B cell (primary cell): Measurements from ENCODE around the gene NFAT5. TPM values are rescaled to one million over a fixed set of nuclear protein-coding genes. Genes with fewer than 3 reads are reported as not detected.

ENCODE experiments used
- ATAC-seq: fragments of 200-7000 bp; cut with Tn5 transposase; one replicate; pipeline ENCODE4 v1.10.0; 2021; ENCODE audit warnings: low read depth, mild to moderate bottlenecking, moderate number of reproducible peaks, moderate library complexity
- CTCF ChIA-PET: fragments of 350-600 bp; sonication (Branson Sonifier 250); formaldehyde crosslinking; loops from one replicate; lab custom pipeline; 2021; ENCODE audit warnings: antibody characterized with exemption, inconsistent platforms; lab: Charles Lee
- POLR2A ChIA-PET: fragments of 350-600 bp; sonication (Branson Sonifier 250); formaldehyde crosslinking; loops from one replicate; lab custom pipeline; 2021; ENCODE audit warnings: antibody characterized with exemption; lab: Charles Lee
- DNase-seq: peaks from one replicate; pipeline ENCODE4 v3.0.0; 2013
- H2AFZ ChIP-seq: 2 replicates; pipeline ENCODE4 v1.6.1; 2012; ENCODE audit warnings: mild to moderate bottlenecking, low read depth, low read length; ENCODE audit not compliant: insufficient read depth, poor library complexity, severe bottlenecking
- H3K27ac ChIP-seq, 2 donors: 1 replicate in 1 of 2; 2 replicates in 1 of 2; pipeline ENCODE4 v1.5.1; 2012 to 2013; ENCODE audit warnings: low read length in 2 of 2, mild to moderate bottlenecking in 2 of 2, moderate library complexity in 1 of 2
- H3K27me3 ChIP-seq, 4 experiments: fragments of 200-600 bp in 1 of 4; sonication (generic) in 1 of 4; replicated peaks in 1 of 4; 1 replicate in 2 of 4; 2 replicates in 2 of 4; pipeline versions ENCODE4 v1.6.1 to v1.7.0; 2013 to 2016; ENCODE audit warnings: low read length in 3 of 4, mild to moderate bottlenecking in 2 of 4, mixed read lengths in 1 of 4, moderate library complexity in 1 of 4; ENCODE audit not compliant: insufficient read depth in 4 of 4, control insufficient read depth in 3 of 4; ENCODE audit errors: control extremely low read depth in 1 of 4
- H3K36me3 ChIP-seq, 2 experiments: replicated peaks in 1 of 2; 1 replicate in 1 of 2; 2 replicates in 1 of 2; pipeline versions ENCODE4 v1.6.1 to v1.7.1; 2013; ENCODE audit warnings: low read length in 1 of 2; ENCODE audit not compliant: insufficient read depth in 2 of 2, control insufficient read depth in 1 of 2; ENCODE audit errors: control extremely low read depth in 1 of 2, extremely low read depth in 1 of 2
- H3K4me1 ChIP-seq, 2 donors: fragments of 200-600 bp in 1 of 2; sonication (generic) in 1 of 2; 1 replicate in 1 of 2; 2 replicates in 1 of 2; pipeline versions ENCODE4 v1.5.1 to v1.6.1; 2013 to 2017; ENCODE audit warnings: low read length in 2 of 2; ENCODE audit not compliant: control insufficient read depth in 2 of 2, insufficient read depth in 2 of 2
- H3K4me2 ChIP-seq: replicated peaks from 2 replicates; pipeline ENCODE3; 2012; ENCODE audit warnings: mild to moderate bottlenecking, low read depth, low read length; ENCODE audit not compliant: poor library complexity, severe bottlenecking
- H3K4me3 ChIP-seq, 5 experiments: fragments of 200-600 bp in 1 of 5; sonication (generic) in 1 of 5; 1 replicate in 3 of 5; 2 replicates in 2 of 5; pipeline versions ENCODE4 v1.5.1 to v1.7.0; 2011 to 2016; ENCODE audit warnings: low read length in 4 of 5, mild to moderate bottlenecking in 4 of 5, low read depth in 2 of 5, control low read depth in 1 of 5, moderate library complexity in 1 of 5; ENCODE audit not compliant: insufficient read depth in 1 of 5; ENCODE audit errors: control extremely low read depth in 1 of 5, extremely low read depth in 1 of 5
- H3K79me2 ChIP-seq: fragments of 200-600 bp; sonication (generic); one replicate; pipeline ENCODE4 v1.6.0; 2016; ENCODE audit warnings: low read length; ENCODE audit not compliant: control insufficient read depth, insufficient read depth
- H3K9ac ChIP-seq: fragments of 200-600 bp; sonication (generic); 2 replicates; pipeline ENCODE4 v1.6.1; 2017; ENCODE audit warnings: mild to moderate bottlenecking, low read length, moderate library complexity
- H3K9me3 ChIP-seq, 3 donors: one replicate each; pipeline versions ENCODE4 v1.6.1 to v1.7.1; 2013; ENCODE audit warnings: low read length in 2 of 3; ENCODE audit not compliant: control insufficient read depth in 2 of 3, insufficient read depth in 1 of 3; ENCODE audit errors: control extremely low read depth in 1 of 3
- H4K20me1 ChIP-seq: 2 replicates; pipeline ENCODE4 v1.6.0; 2012; ENCODE audit warnings: mild to moderate bottlenecking, low read length; ENCODE audit not compliant: insufficient read depth, control insufficient read depth, poor library complexity, severe bottlenecking
- H3K27ac Mint-ChIP-seq: one replicate; pipeline ENCODE4 v1.8.0; 2021; ENCODE audit warnings: mixed read lengths
- H3K27me3 Mint-ChIP-seq: one replicate; pipeline ENCODE4 v1.8.0; 2021; ENCODE audit warnings: mixed read lengths
- H3K4me1 Mint-ChIP-seq: one replicate; pipeline ENCODE4 v1.8.0; 2021; ENCODE audit warnings: mixed read lengths
- H3K4me3 Mint-ChIP-seq: one replicate; pipeline ENCODE4 v1.8.0; 2021; ENCODE audit warnings: mixed read lengths
- H3K9me3 Mint-ChIP-seq: one replicate; pipeline ENCODE4 v1.8.0; 2022; ENCODE audit warnings: mixed read lengths; ENCODE audit not compliant: insufficient read depth
- EZH2 ChIP-seq: IDR thresholded peaks from 2 replicates; pipeline ENCODE4 v1.6.1; 2012; ENCODE audit warnings: borderline replicate concordance, low read depth, mild to moderate bottlenecking, moderate library complexity, low read length; ENCODE audit not compliant: insufficient read depth, poor library complexity, severe bottlenecking
- WGBS: methylation state at CpG from one replicate; pipeline ENCODE4 v1.1.5; 2013; ENCODE audit warnings: missing lambda C conversion rate; ENCODE audit not compliant: insufficient coverage; 5-methylcytosine and 5-hydroxymethylcytosine counted together
- intact Hi-C: fragments of 100-400 bp; cut with micrococcal nuclease; formaldehyde crosslinking; loops from one replicate; pipeline ENCODE4 v1.10.0; 2022
- polyA plus RNA-seq: library from polyadenylated mRNA; depleted of rRNA; stranded (reverse); fragments of >200 nt; gene quantifications from 2 replicates; pipeline ENCODE4 v1.2.3, GENCODE V29; 2012
- total RNA-seq, 2 donors: library from RNA; stranded (reverse); fragments of 120-200 nt in 1 of 2; gene quantifications; 1 replicate in 1 of 2; 2 replicates in 1 of 2; pipeline versions ENCODE4 v1.2.3 to v1.2.4, GENCODE V29; 2013 to 2022
- TF ChIP-seq, protein P1 (sequence below): fragments of 200-600 bp; IDR thresholded peaks from one replicate; pipeline ENCODE4 v1.8.0; 2022; ENCODE audit warnings: antibody characterized with exemption, mild to moderate bottlenecking

The NFAT5 gene
- total and polyA plus RNA-seq, 2 donors (not counting 1 experiment from before 2014, with no cell fraction given) = 6.3 to 50.0 TPM

DNA sequence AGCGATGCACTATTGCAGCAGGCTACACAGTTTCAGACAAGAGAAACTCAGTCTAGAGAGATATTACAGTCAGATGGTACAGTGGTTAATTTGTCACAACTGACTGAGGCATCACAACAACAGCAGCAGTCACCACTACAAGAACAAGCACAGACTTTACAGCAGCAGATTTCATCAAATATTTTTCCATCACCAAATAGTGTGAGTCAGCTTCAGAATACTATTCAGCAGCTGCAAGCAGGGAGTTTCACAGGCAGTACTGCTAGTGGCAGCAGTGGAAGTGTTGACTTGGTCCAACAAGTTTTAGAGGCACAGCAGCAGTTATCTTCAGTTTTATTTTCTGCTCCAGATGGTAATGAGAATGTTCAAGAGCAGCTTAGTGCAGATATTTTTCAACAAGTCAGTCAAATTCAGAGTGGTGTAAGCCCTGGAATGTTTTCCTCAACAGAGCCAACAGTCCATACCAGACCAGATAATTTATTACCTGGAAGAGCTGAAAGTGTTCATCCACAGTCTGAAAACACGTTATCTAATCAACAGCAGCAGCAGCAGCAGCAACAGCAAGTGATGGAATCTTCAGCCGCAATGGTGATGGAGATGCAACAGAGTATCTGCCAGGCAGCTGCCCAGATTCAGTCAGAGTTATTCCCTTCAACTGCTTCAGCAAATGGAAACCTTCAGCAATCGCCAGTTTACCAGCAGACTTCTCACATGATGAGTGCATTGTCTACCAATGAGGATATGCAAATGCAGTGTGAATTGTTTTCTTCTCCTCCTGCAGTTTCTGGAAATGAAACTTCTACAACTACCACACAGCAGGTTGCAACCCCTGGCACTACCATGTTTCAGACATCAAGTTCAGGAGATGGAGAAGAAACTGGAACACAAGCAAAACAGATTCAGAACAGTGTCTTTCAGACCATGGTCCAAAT is 126.5 kb downstream of the NFAT5 start:
- Histone ChIP-seq H3K27me3 (no peaks in the 10 kb centered on the region), H3K79me2 (peaks cover 5% of the 10 kb centered on the region), H3K36me3 (peaks cover 12 to 56% of the 10 kb centered on the region in 2 experiments), H3K4me1 (peaks cover 0 to 5% of the 10 kb centered on the region in 2 donors), H2AFZ (no peak overlapping the region), H3K27ac (peak overlapping the region in 1 of 2 donors; percentile 23), H4K20me1 (no peaks in the 10 kb centered on the region), H3K9ac (no peak overlapping the region), H3K4me2 (no peak overlapping the region), H3K9me3 (peaks cover 0 to 2% (median 0%) of the 10 kb centered on the region in 3 donors), H3K4me3 (no peak overlapping the region)
- 100% methylated on average over 2 of the region's 4 CpGs for WGBS
- Mint-ChIP-seq H3K27me3 (no peaks in the 10 kb centered on the region), H3K4me1 (peaks cover 16% of the 10 kb centered on the region), H3K4me3 (no peak overlapping the region), H3K9me3 (no peaks in the 10 kb centered on the region), H3K27ac (peak overlapping the region; percentile 43)
- ChIA-PET POLR2A (no interaction called here), CTCF (no interaction called here)
- intact Hi-C loops = no loop called here
- DNase-seq = no peak
- TF ChIP-seq, protein P1, sequence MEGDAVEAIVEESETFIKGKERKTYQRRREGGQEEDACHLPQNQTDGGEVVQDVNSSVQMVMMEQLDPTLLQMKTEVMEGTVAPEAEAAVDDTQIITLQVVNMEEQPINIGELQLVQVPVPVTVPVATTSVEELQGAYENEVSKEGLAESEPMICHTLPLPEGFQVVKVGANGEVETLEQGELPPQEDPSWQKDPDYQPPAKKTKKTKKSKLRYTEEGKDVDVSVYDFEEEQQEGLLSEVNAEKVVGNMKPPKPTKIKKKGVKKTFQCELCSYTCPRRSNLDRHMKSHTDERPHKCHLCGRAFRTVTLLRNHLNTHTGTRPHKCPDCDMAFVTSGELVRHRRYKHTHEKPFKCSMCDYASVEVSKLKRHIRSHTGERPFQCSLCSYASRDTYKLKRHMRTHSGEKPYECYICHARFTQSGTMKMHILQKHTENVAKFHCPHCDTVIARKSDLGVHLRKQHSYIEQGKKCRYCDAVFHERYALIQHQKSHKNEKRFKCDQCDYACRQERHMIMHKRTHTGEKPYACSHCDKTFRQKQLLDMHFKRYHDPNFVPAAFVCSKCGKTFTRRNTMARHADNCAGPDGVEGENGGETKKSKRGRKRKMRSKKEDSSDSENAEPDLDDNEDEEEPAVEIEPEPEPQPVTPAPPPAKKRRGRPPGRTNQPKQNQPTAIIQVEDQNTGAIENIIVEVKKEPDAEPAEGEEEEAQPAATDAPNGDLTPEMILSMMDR = no peak
- TF ChIP-seq EZH2 = no peak
- ATAC-seq = no peak

- H4K20me1 ChIP-seq = no peaks in the 10 kb centered on the region
- H3K79me2 ChIP-seq = peaks cover 5% of the 10 kb centered on the region
- TF ChIP-seq, protein P1 = no peak
- TF ChIP-seq EZH2 = no peak
- peaks cover 0 to 5% of the 10 kb centered on the region in 2 donors for H3K4me1 ChIP-seq
- ATAC-seq (no peak), DNase-seq (no peak)
- H3K4me2 ChIP-seq = no peak overlapping the region
- no CpG with 5 or more reads among the region's 2 CpGs for WGBS
- ChIA-PET POLR2A (no interaction called here), CTCF (no interaction called here)
- no peak overlapping the region for H3K4me3 ChIP-seq
- H3K9me3 ChIP-seq = no peaks in the 10 kb centered on the region
- intact Hi-C loops = no loop called here
- no peak overlapping the region for H3K27ac ChIP-seq
- Mint-ChIP-seq H3K4me3 (no peak overlapping the region), H3K9me3 (no peaks in the 10 kb centered on the region), H3K4me1 (peaks cover 16% of the 10 kb centered on the region), H3K27me3 (no peaks in the 10 kb centered on the region), H3K27ac (no peak overlapping the region)
- H3K36me3 ChIP-seq = peaks cover 12 to 62% of the 10 kb centered on the region in 2 experiments
- no peak overlapping the region for H3K9ac ChIP-seq
- no peak overlapping the region for H2AFZ ChIP-seq
- H3K27me3 ChIP-seq = no peaks in the 10 kb centered on the region
Measured at GRCh38 chr16:69693916-69694315, 128.2 kb downstream of the NFAT5 start.
